Astrocyte of the spinal cord (primary cell): ENCODE results near the gene OLA1.

Source experiments
- DNase-seq: peaks from one replicate; pipeline ENCODE4 v3.0.0; 2011; ENCODE audit warnings: low read depth, low spot score
- H3K4me3 ChIP-seq: 2 replicates; pipeline ENCODE4 v1.5.1; 2011; ENCODE audit warnings: low read depth, mild to moderate bottlenecking, low read length, moderate library complexity
- CTCF ChIP-seq: IDR thresholded peaks from 2 replicates; pipeline ENCODE4 v1.5.1; 2012; ENCODE audit warnings: low read depth, mild to moderate bottlenecking, low read length, inconsistent platforms
- in situ Hi-C: cut with HindIII; loops from 2 replicates; pipeline ENCODE4 v1.10.0; 2017; ENCODE audit warnings: low sequenced_read_pairs

The OLA1 gene

GRCh38 chr2:174049895-174050294 is 198.4 kb downstream of the OLA1 start:
- in situ Hi-C loops, result no loop called here

GRCh38 chr2:174048243-174048642 is 200.1 kb downstream of the OLA1 start:
- no peak overlapping the region for H3K4me3 ChIP-seq
- no peak for TF ChIP-seq CTCF
- DNase-seq, result no peak
- in situ Hi-C loops, result no loop called here

More at GRCh38 chr2:174049895-174050294, 198.4 kb downstream of the OLA1 start:
- TF ChIP-seq CTCF, result no peak
- no peak overlapping the region for H3K4me3 ChIP-seq
- no peak for DNase-seq

- H3K4me3 ChIP-seq, result no peak overlapping the region
- in situ Hi-C loops, result no loop called here
- TF ChIP-seq CTCF, result no peak
- DNase-seq, result no peak
Observed at GRCh38 chr2:174047746-174048145, 200.6 kb downstream of the OLA1 start.

GRCh38 chr2:174046172-174046571 is 202.2 kb downstream of the OLA1 start:
- in situ Hi-C loops, result no loop called here
- H3K4me3 ChIP-seq, result no peak overlapping the region
- no peak for DNase-seq
- TF ChIP-seq CTCF, result no peak

GRCh38 chr2:174044556-174044955 is 203.8 kb downstream of the OLA1 start:
- no peak for TF ChIP-seq CTCF
- H3K4me3 ChIP-seq, result no peak overlapping the region
- DNase-seq, result no peak
- in situ Hi-C loops, result no loop called here

GRCh38 chr2:174040417-174040701 is 208.0 kb downstream of the OLA1 start:
- H3K4me3 ChIP-seq, result no peak overlapping the region
- TF ChIP-seq CTCF, result no peak
- no peak for DNase-seq
- in situ Hi-C loops, result no loop called here
